Endothelial cell of umbilical vein (primary cell): ENCODE results near the gene SAMD4A.

Experiments
- CTCF ChIP-seq, 2 donors: IDR thresholded peaks; 1 replicate in 1 of 2; 2 replicates in 1 of 2; pipeline ENCODE4 v1.5.1; 2011; ENCODE audit warnings: low read length in 2 of 2, mild to moderate bottlenecking in 2 of 2, moderate library complexity in 2 of 2, control low read depth in 1 of 2, inconsistent platforms in 1 of 2, low read depth in 1 of 2; ENCODE audit not compliant: insufficient read depth in 1 of 2; ENCODE audit errors: extremely low read depth in 1 of 2
- EZH2 ChIP-seq: IDR thresholded peaks from 2 replicates; pipeline ENCODE4 v1.6.1; 2012; ENCODE audit warnings: borderline replicate concordance, low read depth, mild to moderate bottlenecking, moderate library complexity, low read length, inconsistent platforms; ENCODE audit not compliant: severe bottlenecking
- GATA2 ChIP-seq: IDR thresholded peaks from 2 replicates; pipeline ENCODE4 v1.7.0; 2011; ENCODE audit warnings: low read depth, mild to moderate bottlenecking, moderate library complexity, mixed read lengths, low read length; ENCODE audit not compliant: insufficient read length, insufficient read depth
- JUN ChIP-seq: IDR thresholded peaks from 2 replicates; pipeline ENCODE4 v1.6.1; 2011; ENCODE audit warnings: borderline replicate concordance, low read depth; ENCODE audit not compliant: insufficient read length, insufficient read depth
- MAX ChIP-seq: IDR thresholded peaks from 2 replicates; pipeline ENCODE4 v1.6.1; 2011; ENCODE audit not compliant: insufficient read depth, insufficient read length
- MYC ChIP-seq: IDR thresholded peaks from one replicate; pipeline ENCODE4 v1.6.1; 2011; ENCODE audit warnings: mild to moderate bottlenecking, low read depth, low read length
- POLR2A ChIP-seq: IDR thresholded peaks from 2 replicates; pipeline ENCODE4 v1.6.1; 2012; ENCODE audit warnings: low read depth, mild to moderate bottlenecking, control low read depth, low read length
- POLR2AphosphoS5 ChIP-seq: IDR thresholded peaks from 2 replicates; pipeline ENCODE4 v1.6.1; 2012; ENCODE audit warnings: low read depth, mild to moderate bottlenecking, control low read depth, low read length, moderate library complexity; ENCODE audit not compliant: insufficient read depth

DNA sequence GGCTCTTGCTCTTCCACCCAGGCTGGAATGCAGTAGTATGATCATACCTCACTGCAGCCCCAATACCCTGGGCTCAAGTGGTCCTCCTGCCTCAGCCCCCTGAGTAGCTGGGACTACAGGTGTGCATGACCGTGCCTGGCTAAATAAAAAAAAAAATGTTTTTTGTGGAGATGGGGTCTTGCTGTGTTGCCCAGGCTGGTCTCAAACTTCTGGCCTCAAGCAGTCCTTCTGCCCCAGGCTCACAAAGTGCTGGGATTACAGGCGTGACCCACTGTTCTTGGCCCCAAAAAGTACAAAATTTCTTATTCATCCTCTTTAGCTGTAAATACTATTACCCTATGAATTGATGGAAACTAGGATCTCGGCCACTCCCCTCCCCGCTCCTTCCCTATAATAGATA is 42.5 kb upstream of the SAMD4A start:
- TF ChIP-seq CTCF (IDR thresholded peaks at IDR 0.05; ENCODE audit: extremely low read depth in 1 of 2, insufficient read depth in 1 of 2, low read depth in 1 of 2, low read length in 2 of 2), result no peak
- no peak for TF ChIP-seq POLR2A
- no peak for TF ChIP-seq POLR2AphosphoS5
- no peak for TF ChIP-seq EZH2
- TF ChIP-seq JUN, result no peak
- no peak for TF ChIP-seq MAX
- TF ChIP-seq MYC, result no peak
- no peak for TF ChIP-seq GATA2
